HEK293T (cell line): ENCODE data around the gene NT5DC1.

Source experiments
- CTCF ChIA-PET: fragments of 350-600 bp; formaldehyde crosslinking; extraction: SDS; loops from one replicate; lab custom pipeline; 2021; ENCODE audit warnings: antibody characterized with exemption, inconsistent platforms; lab: Yijun Ruan, JAX
- POLR2A ChIA-PET: fragments of 350-600 bp; formaldehyde crosslinking; extraction: SDS; loops from one replicate; lab custom pipeline; 2020; ENCODE audit warnings: antibody characterized with exemption, inconsistent platforms; lab: Yijun Ruan, JAX
- DNase-seq: peaks from one replicate; pipeline ENCODE4 v3.0.0; 2012; ENCODE audit warnings: mixed read lengths; ENCODE audit errors: extremely low spot score
- ARNT ChIP-seq: fragments of 450-650 bp; IDR thresholded peaks from 2 replicates; pipeline ENCODE4 v1.6.1; 2017; ENCODE audit warnings: mild to moderate bottlenecking
- BHLHE40 ChIP-seq: fragments of 450-650 bp; IDR thresholded peaks from 2 replicates; pipeline ENCODE4 v1.6.1; 2016; ENCODE audit warnings: mild to moderate bottlenecking, moderate library complexity, borderline replicate concordance
- CTBP1 ChIP-seq: fragments of 450-650 bp; IDR thresholded peaks from 2 replicates; pipeline ENCODE4 v1.6.1; 2016; ENCODE audit warnings: borderline replicate concordance
- ELF4 ChIP-seq: fragments of 450-650 bp; IDR thresholded peaks from 2 replicates; pipeline ENCODE4 v1.6.1; 2017; ENCODE audit warnings: antibody characterized with exemption
- FOXA1 ChIP-seq: fragments of 450-650 bp; IDR thresholded peaks from 2 replicates; pipeline ENCODE4 v1.6.1; 2016; ENCODE audit warnings: mild to moderate bottlenecking
- FOXK2 ChIP-seq: fragments of 450-650 bp; IDR thresholded peaks from 2 replicates; pipeline ENCODE4 v1.6.1; 2016; ENCODE audit warnings: mild to moderate bottlenecking
- FOXM1 ChIP-seq: fragments of 450-650 bp; IDR thresholded peaks from 2 replicates; pipeline ENCODE4 v1.6.1; 2017; ENCODE audit warnings: mild to moderate bottlenecking, borderline replicate concordance
- HDGF ChIP-seq: fragments of 450-650 bp; IDR thresholded peaks from 2 replicates; pipeline ENCODE4 v1.6.1; 2017; ENCODE audit warnings: antibody characterized with exemption, borderline replicate concordance
- L3MBTL2 ChIP-seq: fragments of 450-650 bp; conservative IDR thresholded peaks from 2 replicates; pipeline ENCODE4 v1.6.1; 2016; ENCODE audit warnings: mild to moderate bottlenecking
- LEF1 ChIP-seq: fragments of 450-650 bp; IDR thresholded peaks from 2 replicates; pipeline ENCODE4 v1.6.1; 2017; ENCODE audit warnings: mild to moderate bottlenecking, borderline replicate concordance
- NFRKB ChIP-seq: fragments of 450-650 bp; IDR thresholded peaks from 2 replicates; pipeline ENCODE4 v1.6.1; 2016; ENCODE audit warnings: mild to moderate bottlenecking, moderate library complexity
- SP1 ChIP-seq: fragments of 450-650 bp; IDR thresholded peaks from 2 replicates; pipeline ENCODE4 v1.6.1; 2017
- SUZ12 ChIP-seq: fragments of 450-650 bp; IDR thresholded peaks from 2 replicates; pipeline ENCODE4 v1.6.1; 2016; ENCODE audit warnings: mild to moderate bottlenecking
- TARDBP ChIP-seq: fragments of 450-650 bp; IDR thresholded peaks from 2 replicates; pipeline ENCODE4 v1.6.1; 2016
- ZNF384 ChIP-seq: fragments of 450-650 bp; IDR thresholded peaks from 2 replicates; pipeline ENCODE4 v1.6.1; 2016
- TF ChIP-seq, protein P1 (sequence below): fragments of 450-650 bp; IDR thresholded peaks from 2 replicates; pipeline ENCODE4 v1.6.1; 2016

NT5DC1 gene

GRCh38 chr6:116173928-116174327 lies 73.3 kb downstream of the NT5DC1 start:
- TF ChIP-seq FOXM1 (no peak), L3MBTL2 (no peak), FOXK2 (no peak), NFRKB (no peak), TARDBP (no peak), BHLHE40 (no peak), SUZ12 (no peak), ARNT (no peak), ZNF384 (no peak), HDGF (no peak), ELF4 (no peak), FOXA1 (no peak)
- TF ChIP-seq, protein P1, sequence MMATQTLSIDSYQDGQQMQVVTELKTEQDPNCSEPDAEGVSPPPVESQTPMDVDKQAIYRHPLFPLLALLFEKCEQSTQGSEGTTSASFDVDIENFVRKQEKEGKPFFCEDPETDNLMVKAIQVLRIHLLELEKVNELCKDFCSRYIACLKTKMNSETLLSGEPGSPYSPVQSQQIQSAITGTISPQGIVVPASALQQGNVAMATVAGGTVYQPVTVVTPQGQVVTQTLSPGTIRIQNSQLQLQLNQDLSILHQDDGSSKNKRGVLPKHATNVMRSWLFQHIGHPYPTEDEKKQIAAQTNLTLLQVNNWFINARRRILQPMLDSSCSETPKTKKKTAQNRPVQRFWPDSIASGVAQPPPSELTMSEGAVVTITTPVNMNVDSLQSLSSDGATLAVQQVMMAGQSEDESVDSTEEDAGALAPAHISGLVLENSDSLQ, result no peak
- ChIA-PET POLR2A (no interaction called here), CTCF (no interaction called here)
- no peak for DNase-seq

GRCh38 chr6:116175344-116175743 lies 74.7 kb downstream of the NT5DC1 start:
- TF ChIP-seq FOXK2 (no peak), ARNT (no peak), ZNF384 (no peak), L3MBTL2 (no peak), ELF4 (no peak), CTBP1 (no peak), SUZ12 (no peak), LEF1 (no peak), FOXA1 (no peak), TARDBP (no peak), BHLHE40 (no peak), FOXM1 (no peak)
- TF ChIP-seq, protein P1, result no peak
- POLR2A ChIA-PET, result no interaction called here
- no peak for DNase-seq
- CTCF ChIA-PET, result no interaction called here

DNA sequence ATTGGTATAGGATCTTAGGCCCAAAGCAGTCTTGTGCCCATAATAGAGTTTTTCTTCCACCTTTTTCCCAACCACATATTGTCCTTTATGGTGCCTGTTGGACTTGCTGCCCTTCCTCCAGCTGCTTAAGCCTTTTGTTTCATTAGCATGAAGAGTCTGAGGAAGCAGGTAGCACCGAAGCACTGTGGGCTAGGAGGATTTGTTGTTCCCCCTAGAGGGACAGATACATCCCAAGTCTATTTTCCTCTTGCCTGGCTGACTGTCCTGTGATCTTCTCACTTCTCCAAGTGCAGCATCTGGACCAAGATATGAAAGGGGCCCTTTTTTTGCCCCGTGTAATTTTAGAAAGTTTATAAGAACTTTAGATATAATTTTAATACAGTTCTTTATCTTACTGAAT lies 75.9 kb downstream of the NT5DC1 start:
- POLR2A ChIA-PET, result no interaction called here

GRCh38 chr6:116180375-116180774 lies 79.7 kb downstream of the NT5DC1 start:
- no peak for DNase-seq
- ChIA-PET CTCF (no interaction called here), POLR2A (no interaction called here)
- TF ChIP-seq BHLHE40 (no peak), NFRKB (no peak), FOXA1 (no peak), ZNF384 (no peak), CTBP1 (no peak), HDGF (no peak), FOXM1 (no peak), FOXK2 (no peak), SP1 (no peak), ARNT (no peak), TARDBP (no peak), ELF4 (no peak), L3MBTL2 (no peak)

More for the DNA sequence above, 75.9 kb downstream of the NT5DC1 start:
- CTCF ChIA-PET, result no interaction called here
- DNase-seq, result no peak
- TF ChIP-seq CTBP1, result no peak
- no peak for TF ChIP-seq ELF4
- no peak for TF ChIP-seq HDGF
- no peak for TF ChIP-seq TARDBP
- no peak for TF ChIP-seq SP1
- no peak for TF ChIP-seq FOXA1
- no peak for TF ChIP-seq SUZ12
- no peak for TF ChIP-seq FOXM1
- TF ChIP-seq ARNT, result no peak
- no peak for TF ChIP-seq BHLHE40
- no peak for TF ChIP-seq LEF1
- no peak for TF ChIP-seq ZNF384
- no peak for TF ChIP-seq L3MBTL2
- no peak for TF ChIP-seq NFRKB

DNA sequence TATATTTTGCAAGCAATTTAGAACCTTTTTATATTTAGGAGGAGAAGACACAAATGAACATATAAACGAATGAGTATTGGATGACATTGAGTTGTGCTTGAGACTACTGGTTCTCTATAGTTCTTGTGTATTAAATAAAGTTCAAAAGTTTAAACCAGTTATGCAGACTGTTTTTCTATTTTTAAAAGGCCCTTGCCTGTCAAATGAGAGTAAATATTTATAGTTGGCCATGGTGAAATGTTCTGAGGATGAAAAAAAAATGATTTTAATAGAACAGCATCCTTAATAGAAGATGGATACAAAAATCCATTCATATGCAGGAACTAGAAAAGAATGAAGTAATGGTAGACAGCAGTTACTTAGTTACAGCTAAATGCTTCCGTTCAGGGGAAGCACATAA lies 88.8 kb downstream of the NT5DC1 start:
- ChIA-PET CTCF (interaction anchor here (1.1 kb wide), 1 partner anchor 16 kb away, joined by 4 read pairs; no protein-coding TSS in a partner anchor), POLR2A (no interaction called here)
- TF ChIP-seq BHLHE40, result no peak
- TF ChIP-seq SP1, result no peak
- TF ChIP-seq FOXK2, result no peak
- no peak for DNase-seq

DNA sequence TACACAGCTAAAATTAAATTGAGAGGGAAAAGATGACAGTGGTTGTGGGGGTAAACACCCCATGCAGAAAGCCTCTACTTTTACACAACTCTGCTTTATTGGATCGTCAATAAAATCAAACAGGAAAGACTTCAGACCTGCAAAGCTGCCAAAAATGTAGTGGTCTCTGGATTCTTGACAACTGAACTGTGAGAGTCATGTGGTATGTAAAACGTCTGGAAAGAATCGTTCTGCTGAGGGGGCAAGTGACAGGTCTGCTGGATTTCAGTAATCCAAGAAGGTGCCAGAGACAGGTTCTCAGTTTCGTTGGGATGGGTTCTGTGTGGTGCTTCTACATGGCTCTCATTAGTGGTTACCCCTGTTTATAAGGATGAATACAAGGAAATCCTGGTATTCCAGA lies 89.9 kb downstream of the NT5DC1 start:
- DNase-seq, result no peak
- TF ChIP-seq SUZ12 (no peak), LEF1 (no peak), NFRKB (no peak), BHLHE40 (no peak), L3MBTL2 (no peak), FOXA1 (no peak), SP1 (no peak), ELF4 (no peak), CTBP1 (no peak)
- TF ChIP-seq, protein P1, result no peak
- POLR2A ChIA-PET, result no interaction called here
- CTCF ChIA-PET, result interaction anchor here (1.1 kb wide), 1 partner anchor 15 kb away, joined by 4 read pairs; no protein-coding TSS in a partner anchor

DNA sequence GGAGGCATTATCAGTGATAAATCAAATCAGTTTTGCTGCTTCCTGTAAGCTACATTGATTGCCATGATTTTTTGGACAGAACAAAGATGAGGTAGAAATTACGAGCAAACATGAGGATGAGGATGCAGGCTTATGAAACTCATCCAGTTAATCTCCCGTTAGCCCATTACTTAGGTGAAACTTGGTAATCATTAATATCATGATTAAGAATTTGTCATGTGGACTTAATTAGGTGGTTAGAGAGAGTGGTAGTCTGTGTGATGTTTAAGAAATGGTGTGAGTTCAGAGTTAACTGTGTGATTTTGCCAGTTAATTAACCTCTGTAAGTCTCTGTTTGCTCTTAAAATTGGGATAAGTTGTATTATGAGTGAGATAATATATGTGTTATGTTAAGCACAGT lies 91.2 kb downstream of the NT5DC1 start:
- ChIA-PET CTCF (no interaction called here), POLR2A (no interaction called here)
- no peak for DNase-seq
- TF ChIP-seq FOXK2 (no peak), BHLHE40 (no peak), TARDBP (no peak), HDGF (no peak), NFRKB (no peak), SP1 (no peak), L3MBTL2 (no peak), LEF1 (no peak), FOXA1 (no peak), ZNF384 (no peak), SUZ12 (no peak)
